HG03039 (cell line): ENCODE measurements around the gene COMMD7.
"Not testable (repeated sequence)": the region's sequence is repeated elsewhere in the genome, so short reads cannot be mapped to it uniquely, and the experiment has no call there.

Experiments used
- ATAC-seq: cut with Tn5 transposase; IDR thresholded peaks from one replicate; pipeline ENCODE4 v1.9.1; 2021; ENCODE audit warnings: mild to moderate bottlenecking, moderate library complexity; ENCODE audit not compliant: unreplicated experiment

Gene COMMD7

GRCh38 chr20:32767418-32768198 is 24.3 kb upstream of the COMMD7 start:
- ATAC-seq = no peak

GRCh38 chr20:32765230-32765875 is 22.1 kb upstream of the COMMD7 start:
- ATAC-seq = not testable (repeated sequence)

GRCh38 chr20:32764005-32764960 is 21.0 kb upstream of the COMMD7 start:
- ATAC-seq = no peak

GRCh38 chr20:32763202-32764004 is 20.1 kb upstream of the COMMD7 start:
- no peak for ATAC-seq

GRCh38 chr20:32762754-32763201 is 19.5 kb upstream of the COMMD7 start:
- ATAC-seq = no peak

GRCh38 chr20:32761831-32762753 is 18.8 kb upstream of the COMMD7 start, which contains the start of gene DNMT3B:
TSS of gene DNMT3B (plus strand) at chr20:32762385. CDS start at chr20:32780324, 17,939 bp downstream.
- no peak for ATAC-seq

GRCh38 chr20:32761417-32761830 is 18.2 kb upstream of the COMMD7 start:
- ATAC-seq = no peak

GRCh38 chr20:32756156-32756555 is 12.9 kb upstream of the COMMD7 start:
- ATAC-seq = no peak

- ATAC-seq = no peak
Observed at GRCh38 chr20:32753731-32754130, 10.5 kb upstream of the COMMD7 start.

GRCh38 chr20:32752458-32753250 is 9.4 kb upstream of the COMMD7 start:
- no peak for ATAC-seq

- ATAC-seq = no peak
Observed at GRCh38 chr20:32751702-32752457, 8.6 kb upstream of the COMMD7 start.

- ATAC-seq = no peak
Observed at GRCh38 chr20:32751293-32751692, 8.0 kb upstream of the COMMD7 start.

GRCh38 chr20:32749914-32750637 is 6.8 kb upstream of the COMMD7 start:
- ATAC-seq = no peak

GRCh38 chr20:32742322-32743236 is 688 bp downstream of the COMMD7 start:
- no peak for ATAC-seq

- ATAC-seq = no peak
Observed at GRCh38 chr20:32741151-32741550, 2.1 kb downstream of the COMMD7 start.
